DND-41 (cell line): ENCODE results near the gene LYPD3.
A peak's percentile ranks its signal among the peaks of the same experiment; 100 is the strongest.

Experiments used
- ATAC-seq: fragments of 200-7000 bp; cut with Tn5 transposase; 3 replicates; pipeline ENCODE4 v1.9.1; 2021; ENCODE audit warnings: low read depth; ENCODE audit not compliant: insufficient read depth
- DNase-seq: peaks from one replicate; pipeline ENCODE4 v3.0.0-alpha.2; 2020
- H2AFZ ChIP-seq: 2 replicates; pipeline ENCODE4 v1.6.0; 2012; ENCODE audit warnings: low read depth, low read length
- H3K27ac ChIP-seq: 2 replicates; pipeline ENCODE4 v1.5.1; 2012; ENCODE audit warnings: low read length, inconsistent platforms
- H3K27me3 ChIP-seq: fragments of 200-600 bp; sonication (generic); 2 replicates; pipeline ENCODE4 v1.6.0; 2012; ENCODE audit warnings: low read length, mild to moderate bottlenecking, inconsistent platforms; ENCODE audit not compliant: insufficient read depth, poor library complexity
- H3K36me3 ChIP-seq: 2 replicates; pipeline ENCODE4 v1.5.1; 2012; ENCODE audit warnings: low read length, inconsistent platforms; ENCODE audit not compliant: insufficient read depth
- H3K4me1 ChIP-seq: 2 replicates; pipeline ENCODE4 v1.5.1; 2012; ENCODE audit warnings: mild to moderate bottlenecking, low read length; ENCODE audit not compliant: insufficient read depth
- H3K4me2 ChIP-seq: 2 replicates; pipeline ENCODE4 v1.6.0; 2012; ENCODE audit warnings: mild to moderate bottlenecking, moderate library complexity, low read length, inconsistent platforms; ENCODE audit not compliant: insufficient read depth
- H3K4me3 ChIP-seq, 2 experiments: fragments of 200-600 bp in 1 of 2; shearing (Covaris generic) in 1 of 2; 2 replicates each; pipeline ENCODE4 v1.5.1; 2012 to 2016; ENCODE audit warnings: inconsistent platforms in 2 of 2, low read length in 2 of 2, mild to moderate bottlenecking in 2 of 2, low read depth in 1 of 2, moderate library complexity in 1 of 2
- H3K79me2 ChIP-seq: 2 replicates; pipeline ENCODE4 v1.6.0; 2012; ENCODE audit warnings: low read length, inconsistent platforms; ENCODE audit not compliant: insufficient read depth
- H3K9ac ChIP-seq: 2 replicates; pipeline ENCODE4 v1.6.0; 2012; ENCODE audit warnings: low read depth, mild to moderate bottlenecking, inconsistent platforms, low read length, moderate library complexity
- H3K9me3 ChIP-seq: 2 replicates; pipeline ENCODE4 v1.5.1; 2012; ENCODE audit warnings: low read length, moderate library complexity, mild to moderate bottlenecking, inconsistent platforms; ENCODE audit not compliant: insufficient read depth, severe bottlenecking
- H4K20me1 ChIP-seq: 2 replicates; pipeline ENCODE4 v1.6.0; 2012; ENCODE audit warnings: low read length; ENCODE audit not compliant: insufficient read depth
- EZH2 ChIP-seq: IDR thresholded peaks from 3 replicates; pipeline ENCODE4 v1.6.1; 2012; ENCODE audit warnings: borderline replicate concordance, low read depth, mild to moderate bottlenecking, moderate library complexity, low read length, inconsistent platforms; ENCODE audit not compliant: severe bottlenecking
- TF ChIP-seq, protein P1 (sequence below): IDR thresholded peaks from 2 replicates; pipeline ENCODE4 v1.5.1; 2012; ENCODE audit warnings: borderline replicate concordance, low read length, moderate library complexity, mild to moderate bottlenecking; ENCODE audit not compliant: poor library complexity, severe bottlenecking; ENCODE audit errors: extremely low read depth

The LYPD3 gene

DNA sequence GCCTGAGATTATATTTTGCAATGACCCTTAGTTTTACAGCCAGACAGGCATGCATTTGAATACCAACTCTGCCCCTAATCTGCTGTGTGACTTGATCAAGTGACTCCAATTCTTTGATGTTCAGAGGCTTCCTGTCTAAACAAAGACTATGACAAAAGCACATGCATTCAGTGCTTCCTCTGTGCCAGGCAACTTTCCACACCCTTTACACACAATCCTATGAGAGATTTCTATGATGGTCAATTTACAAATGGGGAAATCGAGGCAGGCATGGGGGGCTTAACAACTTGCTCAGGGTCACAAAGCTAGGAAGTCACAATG lies 3.7 kb upstream of the LYPD3 start:
- Histone ChIP-seq H3K9me3 (no peaks in the 10 kb centered on the region), H3K27ac (no peak overlapping the region), H3K4me2 (no peak overlapping the region), H3K4me1 (peaks cover 19% of the 10 kb centered on the region), H2AFZ (peak overlapping the region; percentile 10; the same call in 1 of the 2 replicates), H3K79me2 (no peaks in the 10 kb centered on the region), H3K27me3 (no peaks in the 10 kb centered on the region), H3K9ac (no peak overlapping the region), H4K20me1 (no peaks in the 10 kb centered on the region), H3K36me3 (no peaks in the 10 kb centered on the region), H3K4me3 (no peak overlapping the region)
- no peak for DNase-seq
- TF ChIP-seq, protein P1, sequence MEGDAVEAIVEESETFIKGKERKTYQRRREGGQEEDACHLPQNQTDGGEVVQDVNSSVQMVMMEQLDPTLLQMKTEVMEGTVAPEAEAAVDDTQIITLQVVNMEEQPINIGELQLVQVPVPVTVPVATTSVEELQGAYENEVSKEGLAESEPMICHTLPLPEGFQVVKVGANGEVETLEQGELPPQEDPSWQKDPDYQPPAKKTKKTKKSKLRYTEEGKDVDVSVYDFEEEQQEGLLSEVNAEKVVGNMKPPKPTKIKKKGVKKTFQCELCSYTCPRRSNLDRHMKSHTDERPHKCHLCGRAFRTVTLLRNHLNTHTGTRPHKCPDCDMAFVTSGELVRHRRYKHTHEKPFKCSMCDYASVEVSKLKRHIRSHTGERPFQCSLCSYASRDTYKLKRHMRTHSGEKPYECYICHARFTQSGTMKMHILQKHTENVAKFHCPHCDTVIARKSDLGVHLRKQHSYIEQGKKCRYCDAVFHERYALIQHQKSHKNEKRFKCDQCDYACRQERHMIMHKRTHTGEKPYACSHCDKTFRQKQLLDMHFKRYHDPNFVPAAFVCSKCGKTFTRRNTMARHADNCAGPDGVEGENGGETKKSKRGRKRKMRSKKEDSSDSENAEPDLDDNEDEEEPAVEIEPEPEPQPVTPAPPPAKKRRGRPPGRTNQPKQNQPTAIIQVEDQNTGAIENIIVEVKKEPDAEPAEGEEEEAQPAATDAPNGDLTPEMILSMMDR: no peak
- no peak for TF ChIP-seq EZH2
- ATAC-seq: peak; percentile 76

DNA sequence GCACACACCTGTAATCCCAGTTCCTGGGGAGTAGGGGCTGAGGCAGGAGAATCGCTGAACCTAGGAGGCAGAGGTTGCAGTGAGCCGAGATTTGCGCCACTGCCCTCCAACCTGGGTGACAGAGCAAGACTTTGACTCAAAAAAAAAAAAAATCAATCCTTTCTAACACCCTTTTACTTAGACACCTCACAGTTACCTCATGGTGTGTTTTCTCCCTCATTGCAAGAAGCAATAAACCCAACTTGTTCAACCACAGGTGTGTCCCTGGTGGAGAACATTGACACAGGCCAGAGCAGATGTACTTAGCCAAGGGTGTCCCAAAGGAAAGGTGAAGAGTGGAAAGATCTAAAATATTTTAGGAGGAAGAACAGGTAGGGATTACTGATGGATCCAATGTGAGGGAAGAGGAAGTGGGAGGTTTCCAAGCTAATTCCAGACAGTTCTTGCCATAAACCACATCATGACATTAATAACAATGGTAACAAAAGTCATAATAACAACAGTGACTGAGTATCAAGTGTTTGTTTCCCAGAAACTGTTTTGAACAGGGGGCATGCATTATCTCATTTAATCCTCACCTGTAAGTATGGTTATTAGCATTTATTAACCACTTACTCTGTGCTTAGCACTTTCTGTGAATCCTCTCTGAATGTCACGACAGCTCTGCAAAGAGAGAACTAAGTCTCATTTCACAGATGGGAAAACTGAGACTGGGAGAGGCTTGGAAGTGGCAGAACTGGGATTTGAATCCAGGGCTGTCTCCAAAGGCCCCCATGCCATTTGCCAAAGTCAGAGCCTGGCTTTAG lies 3.1 kb upstream of the LYPD3 start:
- Histone ChIP-seq H3K9me3 (no peaks in the 10 kb centered on the region), H3K4me2 (no peak overlapping the region), H3K4me3 (no peak overlapping the region), H3K27ac (no peak overlapping the region), H3K36me3 (no peaks in the 10 kb centered on the region), H2AFZ (0 out of 2 replicates have a peak overlapping the region, but pooled peaks have one; percentile 10), H3K27me3 (no peaks in the 10 kb centered on the region), H4K20me1 (no peaks in the 10 kb centered on the region), H3K9ac (no peak overlapping the region), H3K79me2 (no peaks in the 10 kb centered on the region), H3K4me1 (peaks cover 25% of the 10 kb centered on the region)
- no peak for ATAC-seq
- DNase-seq: no peak
- no peak for TF ChIP-seq EZH2
- TF ChIP-seq, protein P1: no peak

DNA sequence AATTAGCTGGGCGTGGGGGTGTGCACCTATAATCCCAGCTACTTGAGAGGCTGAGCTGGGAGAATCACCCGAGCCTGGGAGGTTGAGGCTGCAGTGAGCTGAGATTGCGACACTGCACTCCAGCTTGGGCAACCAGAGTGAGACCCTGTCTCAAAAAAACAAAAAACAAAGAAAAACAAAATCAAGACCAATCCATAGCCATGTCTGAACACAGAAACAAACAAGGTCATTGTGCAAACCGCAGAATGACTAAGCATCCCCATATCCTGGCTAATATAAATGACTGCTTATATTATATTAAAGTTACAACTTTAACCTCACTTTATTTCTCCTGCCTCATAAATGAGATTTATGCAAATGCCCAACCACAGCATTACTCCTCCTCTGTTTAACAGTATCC lies 2.3 kb upstream of the LYPD3 start:
- TF ChIP-seq, protein P1: no peak
- no peak for TF ChIP-seq EZH2
- H2AFZ ChIP-seq: no peak overlapping the region

More for the DNA sequence above, 2.3 kb upstream of the LYPD3 start:
- H3K79me2 ChIP-seq: no peaks in the 10 kb centered on the region
- no peak overlapping the region for H3K4me2 ChIP-seq
- no peak overlapping the region for H3K4me3 ChIP-seq
- no peaks in the 10 kb centered on the region for H3K27me3 ChIP-seq
- no peak for DNase-seq
- H3K9me3 ChIP-seq: no peaks in the 10 kb centered on the region
- no peak for ATAC-seq
- no peak overlapping the region for H3K27ac ChIP-seq
- H4K20me1 ChIP-seq: no peaks in the 10 kb centered on the region
- no peaks in the 10 kb centered on the region for H3K36me3 ChIP-seq
- peaks cover 28% of the 10 kb centered on the region for H3K4me1 ChIP-seq
- H3K9ac ChIP-seq: no peak overlapping the region
